Uterus (tissue), 4 donors: ENCODE results near the gene MINDY3. TPM values are rescaled to one million over a fixed set of nuclear protein-coding genes. Genes with fewer than 3 reads are reported as not detected.
"Not testable (repeated sequence)": the region's sequence is repeated elsewhere in the genome, so short reads cannot be mapped to it uniquely, and the experiment has no call there.

ENCODE experiments used
- DNase-seq, 2 donors: peaks; one replicate each; pipeline ENCODE4 v3.0.0-alpha.2; 2019 to 2020
- H3K27ac ChIP-seq, 2 donors: fragments of 200-600 bp; sonication (generic); 1 replicate in 1 of 2; 2 replicates in 1 of 2; pipeline ENCODE4 v1.5.1; 2016 to 2018
- H3K27me3 ChIP-seq, 2 donors: fragments of 200-600 bp; sonication (generic); one replicate each; pipeline ENCODE4 v1.5.1; 2018 to 2019; ENCODE audit warnings: control low read depth in 1 of 2
- H3K36me3 ChIP-seq, 2 donors: fragments of 200-600 bp; sonication (generic); one replicate each; pipeline ENCODE4 v1.5.1; 2019; ENCODE audit warnings: control low read depth in 1 of 2
- H3K4me1 ChIP-seq, 2 donors: fragments of 200-600 bp; sonication (generic); one replicate each; pipeline ENCODE4 v1.5.1; 2018 to 2019; ENCODE audit warnings: control low read depth in 1 of 2
- H3K4me3 ChIP-seq, 2 donors: fragments of 200-600 bp; sonication (generic); 1 replicate in 1 of 2; 2 replicates in 1 of 2; pipeline ENCODE4 v1.5.1; 2018 to 2019; ENCODE audit warnings: mild to moderate bottlenecking in 1 of 2
- H3K9me3 ChIP-seq, 2 donors: fragments of 200-600 bp; sonication (generic); one replicate each; pipeline ENCODE4 v1.5.1; 2019; ENCODE audit warnings: control low read depth in 1 of 2
- CTCF ChIP-seq, 4 experiments: fragments of 200-600 bp in 2 of 4; fragments of 450-650 bp in 2 of 4; sonication (generic) in 2 of 4; IDR thresholded peaks; one replicate each; pipeline ENCODE4 v1.5.1; 2016 to 2019; ENCODE audit warnings: antibody characterized with exemption in 4 of 4, mild to moderate bottlenecking in 2 of 4, moderate library complexity in 1 of 4
- POLR2A ChIP-seq, 2 donors: fragments of 450-650 bp; IDR thresholded peaks; one replicate each; pipeline ENCODE4 v1.6.1; 2016; ENCODE audit warnings: antibody characterized with exemption in 2 of 2, mild to moderate bottlenecking in 1 of 2, moderate library complexity in 1 of 2
- intact Hi-C: fragments of 100-400 bp; cut with DNase I; formaldehyde crosslinking; loops from one replicate; pipeline ENCODE4 v1.15.1; 2023; ENCODE audit warnings: low total_unique reads
- total RNA-seq, 4 donors: library from RNA; depleted of rRNA in 3 of 4; stranded (reverse); fragments of >200 nt in 3 of 4; gene quantifications; one replicate each; pipeline versions ENCODE4 v1.1.0 to v1.2.4, GENCODE V29; 2014 to 2023
- donor health status: DM: yes; HTN: yes; CAD: no.

Gene MINDY3
- total RNA-seq, 4 donors from 2014 or later = 20.9 to 63.5 (median 51.7) TPM

GRCh38 chr10:15764892-15765454 lies 95.3 kb downstream of the MINDY3 start:
- Histone ChIP-seq H3K27me3 (no peaks in the 10 kb centered on the region), H3K4me1 (no peaks in the 10 kb centered on the region), H3K36me3 (no peaks in the 10 kb centered on the region), H3K4me3 (no peak overlapping the region), H3K27ac (no peak overlapping the region), H3K9me3 (no peaks in the 10 kb centered on the region)
- DNase-seq = no peak
- TF ChIP-seq POLR2A (IDR thresholded peaks at IDR 0.05) (no peak), CTCF (IDR thresholded peaks at IDR 0.05) (no peak)
- intact Hi-C loops = no loop called here

GRCh38 chr10:15763006-15763405 lies 97.3 kb downstream of the MINDY3 start:
- TF ChIP-seq POLR2A (IDR thresholded peaks at IDR 0.05) (no peak), CTCF (IDR thresholded peaks at IDR 0.05) (no peak)
- H3K27ac ChIP-seq = no peak overlapping the region
- H3K4me1 ChIP-seq = no peaks in the 10 kb centered on the region
- intact Hi-C loops = no loop called here
- H3K9me3 ChIP-seq = no peaks in the 10 kb centered on the region
- no peaks in the 10 kb centered on the region for H3K27me3 ChIP-seq
- H3K4me3 ChIP-seq = no peak overlapping the region
- H3K36me3 ChIP-seq = no peaks in the 10 kb centered on the region
- no peak for DNase-seq

GRCh38 chr10:15762239-15762638 lies 98.1 kb downstream of the MINDY3 start:
- H3K27ac ChIP-seq, H3K4me3 ChIP-seq, DNase-seq, H3K9me3 ChIP-seq, intact Hi-C loops, H3K4me1 ChIP-seq, H3K27me3 ChIP-seq, H3K36me3 ChIP-seq: not testable (repeated sequence)

- H3K27me3 ChIP-seq, H3K4me3 ChIP-seq, H3K36me3 ChIP-seq, intact Hi-C loops, H3K9me3 ChIP-seq, H3K27ac ChIP-seq, H3K4me1 ChIP-seq, DNase-seq: not testable (repeated sequence)
Measured at GRCh38 chr10:15761224-15761623, 99.1 kb downstream of the MINDY3 start.

- no peaks in the 10 kb centered on the region for H3K4me1 ChIP-seq
- no peaks in the 10 kb centered on the region for H3K9me3 ChIP-seq
- DNase-seq = no peak
- intact Hi-C loops = no loop called here
- no peak overlapping the region for H3K4me3 ChIP-seq
- H3K27me3 ChIP-seq = no peaks in the 10 kb centered on the region
- H3K27ac ChIP-seq = no peak overlapping the region
- TF ChIP-seq CTCF (IDR thresholded peaks at IDR 0.05) (no peak), POLR2A (IDR thresholded peaks at IDR 0.05) (no peak)
- H3K36me3 ChIP-seq = no peaks in the 10 kb centered on the region
Measured at GRCh38 chr10:15760681-15761080, 99.6 kb downstream of the MINDY3 start.

- intact Hi-C loops = no loop called here
- Histone ChIP-seq H3K9me3 (no peaks in the 10 kb centered on the region), H3K36me3 (no peaks in the 10 kb centered on the region), H3K4me1 (no peaks in the 10 kb centered on the region), H3K27me3 (no peaks in the 10 kb centered on the region), H3K27ac (no peak overlapping the region), H3K4me3 (no peak overlapping the region)
- TF ChIP-seq POLR2A (IDR thresholded peaks at IDR 0.05) (no peak), CTCF (IDR thresholded peaks at IDR 0.05) (no peak)
- DNase-seq = no peak
Measured at GRCh38 chr10:15759265-15759664, 101.0 kb downstream of the MINDY3 start.
